Sciatic nerve (tissue), 2 donors: ENCODE results near the gene ATP5F1D. TPM values are rescaled to one million over a fixed set of nuclear protein-coding genes. Genes with fewer than 3 reads are reported as not detected.
"Not testable (repeated sequence)": the region's sequence is repeated elsewhere in the genome, so short reads cannot be mapped to it uniquely, and the experiment has no call there.

ENCODE experiments used
- ATAC-seq: fragments of 200-7000 bp; cut with Tn5 transposase; one replicate; pipeline ENCODE4 v1.9.1; 2020; ENCODE audit warnings: mild to moderate bottlenecking, moderate library complexity
- DNase-seq: peaks from one replicate; pipeline ENCODE4 v3.0.0-alpha.2; 2020; ENCODE audit warnings: low spot score
- intact Hi-C: fragments of 100-400 bp; cut with DNase I; formaldehyde crosslinking; loops from one replicate; pipeline ENCODE4 v1.14.2; 2022
- total RNA-seq: library from RNA; stranded (reverse); fragmentation: NEBNext Ultra II Directional; extraction: Animal tissue kit (Norgen Biotek cat#: 25700); gene quantifications from one replicate; pipeline ENCODE4 v1.2.1, GENCODE V29; 2021
- donor health status: DM: no; HTN: no; CAD: no.
- donor health status: DM: no; HTN: no; CAD: no.

Gene ATP5F1D
- total RNA-seq, 1 donor from 2014 or later = 90.9 TPM

- intact Hi-C loops = loop anchor here (5.0 kb wide), 1 partner anchor 303 kb away; no protein-coding TSS in a partner anchor
- peak; percentile 97 for DNase-seq
- ATAC-seq = peak; percentile 56
Measured at GRCh38 chr19:1239796-1240737, 1.5 kb upstream of the ATP5F1D start.

GRCh38 chr19:1240925-1241324 is 626 bp upstream of the ATP5F1D start:
- intact Hi-C loops = no loop called here

GRCh38 chr19:1243768-1244692 is 2.5 kb downstream of the ATP5F1D start:
- ATAC-seq (peak; percentile 58), DNase-seq (peak; percentile 92)
- intact Hi-C loops = loop anchor here (2.0 kb wide), 1 partner anchor 23 kb away; no protein-coding TSS in a partner anchor

More at GRCh38 chr19:1240925-1241324, 626 bp upstream of the ATP5F1D start:
- ATAC-seq = no peak
- DNase-seq = no peak

- DNase-seq (peak; percentile 83), ATAC-seq (peak; percentile 1)
- intact Hi-C loops = loop anchor here (2.0 kb wide), 1 partner anchor 22 kb away; no protein-coding TSS in a partner anchor
Measured at GRCh38 chr19:1244693-1245451, 3.3 kb downstream of the ATP5F1D start.

GRCh38 chr19:1245494-1246264 is 4.1 kb downstream of the ATP5F1D start:
- ATAC-seq (peak; percentile 4), DNase-seq (no peak)
- intact Hi-C loops = loop anchor here (2.0 kb wide), 1 partner anchor 21 kb away; no protein-coding TSS in a partner anchor

GRCh38 chr19:1246265-1247087 is 4.9 kb downstream of the ATP5F1D start:
- DNase-seq, intact Hi-C loops, ATAC-seq: not testable (repeated sequence)

GRCh38 chr19:1247748-1248138 is 6.2 kb downstream of the ATP5F1D start:
- DNase-seq (no peak), ATAC-seq (no peak)
- intact Hi-C loops = no loop called here

- DNase-seq = peak; percentile 92
- peak; percentile 19 for ATAC-seq
Measured at GRCh38 chr19:1248139-1248785, 6.7 kb downstream of the ATP5F1D start, which contains the start of gene MIDN. MIDN (plus strand) TSS chr19:1248583; CDS start chr19:1250297, 1,714 bp downstream.

GRCh38 chr19:1248786-1249297 is 7.3 kb downstream of the ATP5F1D start:
- ATAC-seq (peak; percentile 9), DNase-seq (peak; percentile 92)
- intact Hi-C loops = no loop called here

More at GRCh38 chr19:1248139-1248785, 6.7 kb downstream of the ATP5F1D start, which contains the start of gene MIDN:
- intact Hi-C loops = no loop called here

GRCh38 chr19:1249298-1249989 is 7.9 kb downstream of the ATP5F1D start:
- peak; percentile 96 for DNase-seq
- ATAC-seq = peak; percentile 16
- intact Hi-C loops = no loop called here

GRCh38 chr19:1249990-1250436 is 8.5 kb downstream of the ATP5F1D start:
- DNase-seq = no peak
- no peak for ATAC-seq
- intact Hi-C loops = no loop called here

GRCh38 chr19:1250437-1251260 is 9.1 kb downstream of the ATP5F1D start:
- intact Hi-C loops = no loop called here
- DNase-seq (peak; percentile 79), ATAC-seq (no peak)

- peak; percentile 4 for ATAC-seq
- DNase-seq = peak; percentile 88
- intact Hi-C loops = no loop called here
Measured at GRCh38 chr19:1251330-1252220, 10.0 kb downstream of the ATP5F1D start.
